HL-60 (cell line): ENCODE data around the gene PLD2.

Source experiments
- DNase-seq, 2 experiments: peaks; one replicate each; pipeline ENCODE4 v3.0.0-alpha.2; 2010 to 2020; ENCODE audit warnings: low read depth in 1 of 2, low spot score in 1 of 2
- H3K27ac ChIP-seq: fragments of 250-450 bp; sonication (Bioruptor Pico); replicated peaks from 2 replicates; pipeline ENCODE4 v1.5.1; 2020; ENCODE audit warnings: mild to moderate bottlenecking, moderate library complexity
- H3K27me3 ChIP-seq: fragments of 250-450 bp; sonication (Bioruptor Pico); 2 replicates; pipeline ENCODE4 v1.5.1; 2021; ENCODE audit warnings: mild to moderate bottlenecking, moderate library complexity; ENCODE audit not compliant: insufficient read depth, poor library complexity, severe bottlenecking
- H3K4me3 ChIP-seq: replicated peaks from 2 replicates; pipeline ENCODE4 v1.5.1; 2011; ENCODE audit warnings: mild to moderate bottlenecking, control low read depth, low read length; ENCODE audit not compliant: insufficient read depth
- GABPA ChIP-seq: IDR thresholded peaks from 2 replicates; pipeline ENCODE4 v1.6.1; 2012; ENCODE audit warnings: low read depth
- POLR2AphosphoS5 ChIP-seq: IDR thresholded peaks from 2 replicates; pipeline ENCODE4 v1.6.1; 2012; ENCODE audit warnings: low read depth
- SPI1 ChIP-seq: IDR thresholded peaks from 2 replicates; pipeline ENCODE4 v1.6.1; 2012; ENCODE audit warnings: low read depth, mild to moderate bottlenecking, borderline replicate concordance
- TF ChIP-seq, protein P1 (sequence below): IDR thresholded peaks from one replicate; pipeline ENCODE4 v1.5.1; 2011; ENCODE audit warnings: low read length, control low read depth, inconsistent platforms; ENCODE audit not compliant: insufficient read depth
- TF ChIP-seq, protein P2 (sequence below): IDR thresholded peaks from 2 replicates; pipeline ENCODE4 v1.6.1; 2012; ENCODE audit warnings: low read depth; ENCODE audit not compliant: insufficient replicate concordance

PLD2 gene

DNA sequence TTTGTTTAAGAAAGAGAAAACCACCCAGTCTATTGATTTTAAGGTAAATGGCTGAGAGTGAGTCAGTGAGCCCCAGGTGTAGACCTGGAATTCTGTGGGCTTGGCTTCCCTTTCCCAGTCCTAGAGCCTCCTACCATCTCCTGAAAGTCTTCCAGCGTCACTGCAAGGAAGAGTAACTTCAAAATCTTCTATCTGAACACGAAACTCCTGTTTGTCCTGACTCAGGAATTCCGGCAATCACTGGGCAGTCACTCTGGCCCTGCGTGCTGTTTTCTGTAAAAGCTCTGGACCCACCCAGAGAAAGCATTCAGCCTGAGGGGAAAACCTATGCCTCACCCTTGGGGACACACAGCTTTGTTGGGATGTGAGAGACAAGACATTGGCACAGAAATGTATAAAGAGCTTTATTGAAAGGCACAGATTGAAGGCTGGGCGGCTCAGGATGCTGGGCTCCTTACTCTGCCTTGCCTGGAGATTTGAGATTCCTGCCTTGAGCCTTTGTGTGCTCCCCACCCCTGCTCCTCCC, 42.1 kb downstream of the PLD2 start:
- no peaks in the 10 kb centered on the region for H3K27me3 ChIP-seq
- no peak for DNase-seq
- H3K4me3 ChIP-seq: no peak overlapping the region
- H3K27ac ChIP-seq: no peak overlapping the region
- TF ChIP-seq, protein P1, sequence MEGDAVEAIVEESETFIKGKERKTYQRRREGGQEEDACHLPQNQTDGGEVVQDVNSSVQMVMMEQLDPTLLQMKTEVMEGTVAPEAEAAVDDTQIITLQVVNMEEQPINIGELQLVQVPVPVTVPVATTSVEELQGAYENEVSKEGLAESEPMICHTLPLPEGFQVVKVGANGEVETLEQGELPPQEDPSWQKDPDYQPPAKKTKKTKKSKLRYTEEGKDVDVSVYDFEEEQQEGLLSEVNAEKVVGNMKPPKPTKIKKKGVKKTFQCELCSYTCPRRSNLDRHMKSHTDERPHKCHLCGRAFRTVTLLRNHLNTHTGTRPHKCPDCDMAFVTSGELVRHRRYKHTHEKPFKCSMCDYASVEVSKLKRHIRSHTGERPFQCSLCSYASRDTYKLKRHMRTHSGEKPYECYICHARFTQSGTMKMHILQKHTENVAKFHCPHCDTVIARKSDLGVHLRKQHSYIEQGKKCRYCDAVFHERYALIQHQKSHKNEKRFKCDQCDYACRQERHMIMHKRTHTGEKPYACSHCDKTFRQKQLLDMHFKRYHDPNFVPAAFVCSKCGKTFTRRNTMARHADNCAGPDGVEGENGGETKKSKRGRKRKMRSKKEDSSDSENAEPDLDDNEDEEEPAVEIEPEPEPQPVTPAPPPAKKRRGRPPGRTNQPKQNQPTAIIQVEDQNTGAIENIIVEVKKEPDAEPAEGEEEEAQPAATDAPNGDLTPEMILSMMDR: no peak
- TF ChIP-seq SPI1 (no peak), POLR2AphosphoS5 (no peak), GABPA (no peak)
- TF ChIP-seq, protein P2, sequence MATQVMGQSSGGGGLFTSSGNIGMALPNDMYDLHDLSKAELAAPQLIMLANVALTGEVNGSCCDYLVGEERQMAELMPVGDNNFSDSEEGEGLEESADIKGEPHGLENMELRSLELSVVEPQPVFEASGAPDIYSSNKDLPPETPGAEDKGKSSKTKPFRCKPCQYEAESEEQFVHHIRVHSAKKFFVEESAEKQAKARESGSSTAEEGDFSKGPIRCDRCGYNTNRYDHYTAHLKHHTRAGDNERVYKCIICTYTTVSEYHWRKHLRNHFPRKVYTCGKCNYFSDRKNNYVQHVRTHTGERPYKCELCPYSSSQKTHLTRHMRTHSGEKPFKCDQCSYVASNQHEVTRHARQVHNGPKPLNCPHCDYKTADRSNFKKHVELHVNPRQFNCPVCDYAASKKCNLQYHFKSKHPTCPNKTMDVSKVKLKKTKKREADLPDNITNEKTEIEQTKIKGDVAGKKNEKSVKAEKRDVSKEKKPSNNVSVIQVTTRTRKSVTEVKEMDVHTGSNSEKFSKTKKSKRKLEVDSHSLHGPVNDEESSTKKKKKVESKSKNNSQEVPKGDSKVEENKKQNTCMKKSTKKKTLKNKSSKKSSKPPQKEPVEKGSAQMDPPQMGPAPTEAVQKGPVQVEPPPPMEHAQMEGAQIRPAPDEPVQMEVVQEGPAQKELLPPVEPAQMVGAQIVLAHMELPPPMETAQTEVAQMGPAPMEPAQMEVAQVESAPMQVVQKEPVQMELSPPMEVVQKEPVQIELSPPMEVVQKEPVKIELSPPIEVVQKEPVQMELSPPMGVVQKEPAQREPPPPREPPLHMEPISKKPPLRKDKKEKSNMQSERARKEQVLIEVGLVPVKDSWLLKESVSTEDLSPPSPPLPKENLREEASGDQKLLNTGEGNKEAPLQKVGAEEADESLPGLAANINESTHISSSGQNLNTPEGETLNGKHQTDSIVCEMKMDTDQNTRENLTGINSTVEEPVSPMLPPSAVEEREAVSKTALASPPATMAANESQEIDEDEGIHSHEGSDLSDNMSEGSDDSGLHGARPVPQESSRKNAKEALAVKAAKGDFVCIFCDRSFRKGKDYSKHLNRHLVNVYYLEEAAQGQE: no peak

GRCh38 chr17:4850246-4850645, 43.3 kb downstream of the PLD2 start:
- H3K27ac ChIP-seq: no peak overlapping the region
- TF ChIP-seq, protein P2: no peak

DNA sequence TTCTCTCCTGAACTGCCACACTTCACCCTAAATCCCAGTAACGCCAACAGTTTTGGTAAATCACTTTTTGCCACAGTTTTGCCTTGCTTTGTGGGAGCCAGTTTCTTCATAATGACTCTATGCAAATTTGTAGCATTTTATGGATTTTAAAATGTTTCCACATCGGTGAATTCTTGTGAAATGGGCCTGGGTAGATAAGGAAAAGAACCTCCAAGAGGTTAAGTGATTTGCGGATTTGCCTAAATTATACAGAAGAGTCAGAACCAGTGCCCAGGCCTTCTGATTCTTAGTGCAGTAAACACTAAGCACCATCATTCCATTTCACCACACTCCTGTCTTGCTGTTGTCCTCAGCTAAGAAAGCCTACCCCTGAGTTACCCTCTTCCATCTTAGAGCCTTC, 44.1 kb downstream of the PLD2 start:
- H3K27me3 ChIP-seq: no peaks in the 10 kb centered on the region
- H3K27ac ChIP-seq: no peak overlapping the region
- H3K4me3 ChIP-seq: no peak overlapping the region
- TF ChIP-seq GABPA (no peak), SPI1 (no peak), POLR2AphosphoS5 (no peak)
- TF ChIP-seq, protein P1: no peak
- TF ChIP-seq, protein P2: no peak
- no peak for DNase-seq

More at GRCh38 chr17:4850246-4850645, 43.3 kb downstream of the PLD2 start:
- H3K27me3 ChIP-seq: no peaks in the 10 kb centered on the region
- DNase-seq: no peak
- H3K4me3 ChIP-seq: no peak overlapping the region
